OCI-LY1 (cell line): Measurements from ENCODE around the gene RABL2A.
"Not testable (repeated sequence)": the region's sequence is repeated elsewhere in the genome, so short reads cannot be mapped to it uniquely, and the experiment has no call there.

ENCODE experiments used
- H2AFZ ChIP-seq: fragments of 200-600 bp; sonication (generic), shearing (Covaris generic); 2 replicates; pipeline ENCODE4 v1.6.0; 2014; ENCODE audit warnings: antibody characterized with exemption, mild to moderate bottlenecking, low read length
- H3F3A ChIP-seq: fragments of 200-600 bp; sonication (generic), shearing (Covaris generic); 2 replicates; pipeline ENCODE4 v1.6.0; 2014; ENCODE audit warnings: mild to moderate bottlenecking, antibody characterized with exemption, low read length, moderate library complexity; ENCODE audit not compliant: insufficient read depth
- H3K27ac ChIP-seq: fragments of 200-600 bp; sonication (generic); 2 replicates; pipeline ENCODE4 v1.5.1; 2014; ENCODE audit warnings: low read length, mixed run types, mild to moderate bottlenecking, low read depth; ENCODE audit not compliant: poor library complexity, severe bottlenecking
- H3K27me3 ChIP-seq: fragments of 200-600 bp; sonication (generic); 2 replicates; pipeline ENCODE4 v1.6.0; 2014; ENCODE audit warnings: antibody characterized with exemption, mild to moderate bottlenecking, low read length, moderate library complexity; ENCODE audit not compliant: insufficient read depth
- H3K36me3 ChIP-seq: fragments of 200-600 bp; sonication (generic); 2 replicates; pipeline ENCODE4 v1.6.1; 2014; ENCODE audit warnings: mild to moderate bottlenecking, antibody characterized with exemption, low read length, moderate library complexity, mixed read lengths; ENCODE audit not compliant: insufficient read depth
- H3K4me1 ChIP-seq: fragments of 200-600 bp; sonication (generic); 2 replicates; pipeline ENCODE4 v1.5.1; 2014; ENCODE audit warnings: mild to moderate bottlenecking, low read length, moderate library complexity; ENCODE audit not compliant: insufficient read depth, severe bottlenecking
- H3K4me2 ChIP-seq: fragments of 200-600 bp; sonication (generic), shearing (Covaris generic); 2 replicates; pipeline ENCODE4 v1.6.1; 2014; ENCODE audit warnings: low read length
- H3K4me3 ChIP-seq: fragments of 200-600 bp; sonication (generic); 2 replicates; pipeline ENCODE4 v1.5.1; 2014; ENCODE audit warnings: low read length, low read depth, mild to moderate bottlenecking, mixed read lengths; ENCODE audit not compliant: poor library complexity, severe bottlenecking
- H3K79me2 ChIP-seq: fragments of 200-600 bp; shearing (Covaris generic); 2 replicates; pipeline ENCODE4 v1.6.1; 2016; ENCODE audit warnings: mixed run types, low read length, mixed read lengths; ENCODE audit not compliant: insufficient read depth
- H3K9ac ChIP-seq: fragments of 200-600 bp; sonication (generic), shearing (Covaris generic); 2 replicates; pipeline ENCODE4 v1.6.1; 2014; ENCODE audit warnings: mild to moderate bottlenecking, low read length, mixed read lengths
- H3K9me2 ChIP-seq: fragments of 200-600 bp; sonication (generic), shearing (Covaris generic); 2 replicates; pipeline ENCODE4 v1.6.1; 2014; ENCODE audit warnings: low read depth, mild to moderate bottlenecking, low read length, mixed read lengths
- H3K9me3 ChIP-seq: fragments of 200-600 bp; shearing (Covaris generic); 2 replicates; pipeline ENCODE4 v1.6.1; 2014; ENCODE audit warnings: low read length, mixed read lengths
- H4K20me1 ChIP-seq: fragments of 200-600 bp; sonication (generic), shearing (Covaris generic); 2 replicates; pipeline ENCODE4 v1.6.0; 2016; ENCODE audit warnings: mild to moderate bottlenecking, low read length; ENCODE audit not compliant: insufficient read depth
- EZH2 ChIP-seq: fragments of 200-600 bp; sonication (generic), shearing (Covaris generic); IDR thresholded peaks from 2 replicates; pipeline ENCODE4 v1.8.0; 2017; ENCODE audit warnings: borderline replicate concordance, mixed run types, mild to moderate bottlenecking, antibody characterized with exemption, low read length, moderate library complexity, mixed read lengths
- TF ChIP-seq, protein P1 (sequence below): fragments of 200-600 bp; sonication (generic), shearing (Covaris generic); IDR thresholded peaks from 2 replicates; pipeline ENCODE4 v1.5.1; 2017; ENCODE audit warnings: mild to moderate bottlenecking, antibody characterized with exemption, low read length, moderate library complexity, mixed read lengths

RABL2A gene

DNA sequence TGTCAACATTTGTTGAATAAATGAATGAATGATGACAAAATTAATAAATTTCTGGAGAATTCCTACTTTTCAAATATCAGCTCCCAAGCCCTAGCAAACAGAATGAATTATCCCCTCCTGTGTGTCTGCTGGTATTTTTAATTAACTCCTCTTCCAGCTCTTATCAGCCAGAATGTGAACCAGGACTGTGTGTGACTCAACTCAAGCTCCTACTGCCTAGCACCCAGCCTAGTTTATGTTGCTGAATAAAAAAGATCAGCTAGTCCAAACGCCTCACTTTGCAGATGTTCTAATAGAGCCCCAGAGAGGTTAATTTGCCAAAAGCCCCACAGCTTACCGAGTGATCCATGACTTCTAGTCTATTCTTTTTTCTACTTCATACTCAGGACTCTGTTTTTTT is 50.3 kb downstream of the RABL2A start:
- Histone ChIP-seq H3K27me3 (no peaks in the 10 kb centered on the region), H3K9me3 (no peaks in the 10 kb centered on the region), H4K20me1 (no peaks in the 10 kb centered on the region), H3K9ac (no peak overlapping the region), H3K36me3 (no peaks in the 10 kb centered on the region), H3K4me3 (no peak overlapping the region), H3K79me2 (no peaks in the 10 kb centered on the region), H3K9me2 (no peaks in the 10 kb centered on the region), H3K4me2 (no peak overlapping the region), H3K27ac (no peak overlapping the region), H2AFZ (no peak overlapping the region), H3F3A (no peaks in the 10 kb centered on the region), H3K4me1 (no peaks in the 10 kb centered on the region)
- TF ChIP-seq EZH2, result no peak
- TF ChIP-seq, protein P1, sequence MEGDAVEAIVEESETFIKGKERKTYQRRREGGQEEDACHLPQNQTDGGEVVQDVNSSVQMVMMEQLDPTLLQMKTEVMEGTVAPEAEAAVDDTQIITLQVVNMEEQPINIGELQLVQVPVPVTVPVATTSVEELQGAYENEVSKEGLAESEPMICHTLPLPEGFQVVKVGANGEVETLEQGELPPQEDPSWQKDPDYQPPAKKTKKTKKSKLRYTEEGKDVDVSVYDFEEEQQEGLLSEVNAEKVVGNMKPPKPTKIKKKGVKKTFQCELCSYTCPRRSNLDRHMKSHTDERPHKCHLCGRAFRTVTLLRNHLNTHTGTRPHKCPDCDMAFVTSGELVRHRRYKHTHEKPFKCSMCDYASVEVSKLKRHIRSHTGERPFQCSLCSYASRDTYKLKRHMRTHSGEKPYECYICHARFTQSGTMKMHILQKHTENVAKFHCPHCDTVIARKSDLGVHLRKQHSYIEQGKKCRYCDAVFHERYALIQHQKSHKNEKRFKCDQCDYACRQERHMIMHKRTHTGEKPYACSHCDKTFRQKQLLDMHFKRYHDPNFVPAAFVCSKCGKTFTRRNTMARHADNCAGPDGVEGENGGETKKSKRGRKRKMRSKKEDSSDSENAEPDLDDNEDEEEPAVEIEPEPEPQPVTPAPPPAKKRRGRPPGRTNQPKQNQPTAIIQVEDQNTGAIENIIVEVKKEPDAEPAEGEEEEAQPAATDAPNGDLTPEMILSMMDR, result no peak

DNA sequence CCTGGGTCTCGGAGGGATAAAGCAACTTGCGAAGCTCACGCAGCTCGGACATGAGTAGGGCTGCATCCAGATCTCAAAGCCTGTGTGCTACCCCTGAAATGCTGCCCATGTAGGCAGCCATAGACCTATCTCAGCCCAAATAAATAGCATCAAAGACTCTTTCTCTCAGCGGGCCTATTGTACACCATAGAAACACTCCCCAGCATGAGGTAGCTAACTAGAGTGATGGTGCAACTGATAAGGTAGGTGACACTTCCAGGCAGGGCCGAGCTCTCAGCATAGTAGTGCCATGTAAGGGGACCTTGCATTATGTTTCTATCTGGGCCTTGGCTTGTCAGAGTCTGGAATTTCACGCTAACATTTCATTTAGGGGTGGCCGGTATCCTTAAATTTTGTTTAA is 52.4 kb downstream of the RABL2A start:
- H3K36me3 ChIP-seq, result no peaks in the 10 kb centered on the region
- H3F3A ChIP-seq, result no peaks in the 10 kb centered on the region
- TF ChIP-seq EZH2, result no peak
- TF ChIP-seq, protein P1, result no peak
- no peak overlapping the region for H3K9ac ChIP-seq
- no peaks in the 10 kb centered on the region for H4K20me1 ChIP-seq
- no peak overlapping the region for H3K4me2 ChIP-seq
- no peak overlapping the region for H3K4me3 ChIP-seq
- no peaks in the 10 kb centered on the region for H3K79me2 ChIP-seq
- H3K4me1 ChIP-seq, result no peaks in the 10 kb centered on the region
- no peaks in the 10 kb centered on the region for H3K9me3 ChIP-seq
- no peak overlapping the region for H2AFZ ChIP-seq
- H3K27me3 ChIP-seq, result no peaks in the 10 kb centered on the region
- no peak overlapping the region for H3K27ac ChIP-seq
- no peaks in the 10 kb centered on the region for H3K9me2 ChIP-seq

DNA sequence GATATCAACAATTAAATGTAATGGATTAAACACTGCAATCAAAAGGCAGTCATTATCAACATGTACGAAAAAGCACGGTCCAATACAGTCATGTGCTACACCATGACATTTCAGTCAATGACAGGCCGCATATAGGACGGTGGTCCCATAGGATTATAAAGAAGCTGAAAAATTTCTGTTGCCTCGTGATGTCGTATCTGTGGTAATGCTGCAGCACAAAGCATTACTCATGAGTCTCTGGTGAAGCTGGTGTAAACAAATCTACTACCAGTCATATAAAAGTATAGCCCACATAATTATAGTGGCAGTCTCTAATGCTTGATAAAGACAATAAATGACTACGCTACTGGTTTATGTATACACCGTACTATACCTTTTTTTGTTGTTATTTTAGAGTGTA is 58.4 kb downstream of the RABL2A start:
- H3K4me3 ChIP-seq, result no peak overlapping the region
- no peak overlapping the region for H3K27ac ChIP-seq
- H3K79me2 ChIP-seq, result no peaks in the 10 kb centered on the region
- no peaks in the 10 kb centered on the region for H4K20me1 ChIP-seq
- no peaks in the 10 kb centered on the region for H3K27me3 ChIP-seq
- no peak overlapping the region for H2AFZ ChIP-seq
- H3K9me2 ChIP-seq, result no peaks in the 10 kb centered on the region
- H3K4me1 ChIP-seq, result no peaks in the 10 kb centered on the region
- H3K4me2 ChIP-seq, result no peak overlapping the region
- no peak overlapping the region for H3K9ac ChIP-seq
- TF ChIP-seq EZH2, result no peak
- H3K36me3 ChIP-seq, result no peaks in the 10 kb centered on the region
- no peaks in the 10 kb centered on the region for H3F3A ChIP-seq
- no peaks in the 10 kb centered on the region for H3K9me3 ChIP-seq

DNA sequence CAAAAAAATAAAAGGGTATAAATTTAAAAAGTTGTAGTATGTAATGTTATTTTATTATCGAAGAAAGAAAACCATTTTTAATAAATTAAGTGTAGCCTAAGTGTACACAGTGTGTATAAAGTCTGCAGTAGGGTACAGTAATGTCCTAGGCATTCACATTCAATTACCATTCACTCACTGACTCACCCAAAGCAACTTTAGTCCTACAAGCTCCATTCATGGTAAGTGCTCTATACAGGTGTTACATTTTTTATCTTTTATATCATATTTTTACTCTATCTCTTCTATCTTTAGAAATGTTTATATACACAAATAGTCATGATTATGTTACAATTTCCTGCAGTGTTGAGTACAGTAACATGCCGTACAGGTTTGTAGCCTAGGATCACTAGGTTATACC is 59.5 kb downstream of the RABL2A start:
- Histone ChIP-seq H3K4me1 (no peaks in the 10 kb centered on the region), H3K9me2 (no peaks in the 10 kb centered on the region), H3F3A (no peaks in the 10 kb centered on the region), H3K4me2 (no peak overlapping the region), H3K27ac (no peak overlapping the region), H3K36me3 (no peaks in the 10 kb centered on the region), H2AFZ (no peak overlapping the region), H3K27me3 (no peaks in the 10 kb centered on the region), H3K9me3 (no peaks in the 10 kb centered on the region), H3K79me2 (no peaks in the 10 kb centered on the region), H4K20me1 (no peaks in the 10 kb centered on the region), H3K4me3 (no peak overlapping the region), H3K9ac (no peak overlapping the region)
- TF ChIP-seq, protein P1, result no peak
- no peak for TF ChIP-seq EZH2

DNA sequence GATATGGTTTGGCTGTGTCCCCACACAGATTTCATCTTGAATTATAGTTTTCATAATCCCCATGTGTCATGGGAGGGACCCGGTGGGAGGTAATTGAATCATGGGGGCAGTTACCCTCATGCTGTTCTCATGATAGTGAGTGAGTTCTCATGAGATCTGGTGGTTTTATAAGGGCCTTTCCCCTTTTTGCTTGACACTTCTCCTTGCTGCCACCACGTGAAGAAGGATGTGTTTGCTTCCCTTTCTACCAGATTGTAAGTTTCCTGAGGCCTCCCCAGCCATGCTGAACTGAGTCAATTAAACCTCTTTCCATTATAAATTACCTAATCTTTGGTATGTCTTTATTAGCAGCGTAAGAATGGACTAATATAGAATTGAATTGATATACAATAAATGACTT is 63.8 kb downstream of the RABL2A start:
- not testable (repeated sequence) for H3K4me1 ChIP-seq, H4K20me1 ChIP-seq, H3F3A ChIP-seq, H3K9me2 ChIP-seq, H3K9me3 ChIP-seq, H3K36me3 ChIP-seq, H3K4me3 ChIP-seq, H3K79me2 ChIP-seq, H3K9ac ChIP-seq, H3K4me2 ChIP-seq, H2AFZ ChIP-seq, H3K27me3 ChIP-seq, H3K27ac ChIP-seq
